H1 (cell line): ENCODE data around the gene NCOA6. TPM values are rescaled to one million over a fixed set of nuclear protein-coding genes. Genes with fewer than 3 reads are reported as not detected.

Source experiments
- CTCF ChIA-PET: fragments of 300-600 bp; sonication (Branson Sonifier 250); formaldehyde crosslinking; loops from one replicate; lab custom pipeline; 2021; ENCODE audit not compliant: partially characterized antibody; lab: Charles Lee
- POLR2A ChIA-PET: fragments of 300-600 bp; sonication (Branson Sonifier 250); formaldehyde crosslinking; loops from one replicate; lab custom pipeline; 2021; ENCODE audit warnings: inconsistent platforms; ENCODE audit not compliant: partially characterized antibody; lab: Charles Lee
- DNase-seq, 2 experiments: peaks; one replicate each; pipeline versions ENCODE4 v3.0.0 to v3.0.0-alpha.2; 2010 to 2022; ENCODE audit warnings: low spot score in 2 of 2, low read depth in 1 of 2, mixed read lengths in 1 of 2
- FAIRE-seq: peaks from 2 replicates; lab custom pipeline; 2011; peaks lifted over from hg19 to GRCh38; lab: Jason Lieb, UNC
- H2AFZ ChIP-seq: 2 replicates; pipeline ENCODE4 v1.8.1; 2012; ENCODE audit warnings: low read length, inconsistent platforms
- H2AK5ac ChIP-seq: 2 replicates; pipeline ENCODE4 v1.6.1; 2013; ENCODE audit warnings: low read depth, low read length
- H2BK120ac ChIP-seq: replicated peaks from 2 replicates; pipeline ENCODE3; 2013; ENCODE audit warnings: low read depth, low read length, inconsistent platforms
- H2BK12ac ChIP-seq: 2 replicates; pipeline ENCODE4 v1.6.1; 2013; ENCODE audit warnings: low read depth, low read length
- H2BK15ac ChIP-seq: 2 replicates; pipeline ENCODE4 v1.6.1; 2013; ENCODE audit warnings: low read length
- H2BK20ac ChIP-seq: 2 replicates; pipeline ENCODE4 v1.6.1; 2013; ENCODE audit warnings: low read length
- H2BK5ac ChIP-seq: 2 replicates; pipeline ENCODE4 v1.6.1; 2013; ENCODE audit warnings: low read depth, low read length
- H3K14ac ChIP-seq: 2 replicates; pipeline ENCODE4 v1.6.1; 2013; ENCODE audit warnings: inconsistent platforms; ENCODE audit not compliant: insufficient read length
- H3K18ac ChIP-seq: 2 replicates; pipeline ENCODE4 v1.6.1; 2013; ENCODE audit warnings: low read length; ENCODE audit errors: extremely low read depth
- H3K23ac ChIP-seq: 2 replicates; pipeline ENCODE4 v1.6.1; 2013; ENCODE audit warnings: inconsistent platforms; ENCODE audit not compliant: insufficient read length
- H3K23me2 ChIP-seq: 2 replicates; pipeline ENCODE4 v1.6.1; 2013; ENCODE audit warnings: low read depth, low read length
- H3K27ac ChIP-seq: 2 replicates; pipeline ENCODE4 v1.6.1; 2011; ENCODE audit warnings: low read depth, low read length, inconsistent platforms
- H3K27me3 ChIP-seq, 4 experiments: replicated peaks in 1 of 4; 1 replicate in 1 of 4; 2 replicates in 3 of 4; pipeline versions ENCODE4 v1.6.1 to v1.8.1; 2011 to 2013; ENCODE audit warnings: low read length in 3 of 4, mild to moderate bottlenecking in 3 of 4, inconsistent platforms in 2 of 4, mixed read lengths in 2 of 4, moderate library complexity in 1 of 4; ENCODE audit not compliant: control insufficient read depth in 3 of 4, insufficient read depth in 3 of 4; ENCODE audit errors: extremely low read depth in 1 of 4
- H3K36me3 ChIP-seq, 4 experiments: 2 replicates each; pipeline versions ENCODE4 v1.6.1 to v1.8.1; 2011 to 2013; ENCODE audit warnings: mild to moderate bottlenecking in 4 of 4, low read length in 3 of 4, moderate library complexity in 2 of 4, control low read depth in 1 of 4, inconsistent platforms in 1 of 4; ENCODE audit not compliant: insufficient read depth in 4 of 4, control insufficient read depth in 2 of 4
- H3K4ac ChIP-seq: replicated peaks from 2 replicates; pipeline ENCODE3; 2013; ENCODE audit warnings: low read length, low read depth, mixed read lengths, inconsistent platforms; ENCODE audit not compliant: insufficient read length
- H3K4me1 ChIP-seq, 4 experiments: replicated peaks in 1 of 4; 1 replicate in 1 of 4; 2 replicates in 3 of 4; pipeline versions ENCODE4 v1.6.1 to v1.8.1; 2011 to 2013; ENCODE audit warnings: low read length in 3 of 4, inconsistent platforms in 2 of 4, mixed read lengths in 1 of 4; ENCODE audit not compliant: insufficient read depth in 4 of 4, control insufficient read depth in 3 of 4
- H3K4me2 ChIP-seq, 2 experiments: 2 replicates each; pipeline versions ENCODE4 v1.6.1 to v1.8.1; 2011 to 2013; ENCODE audit warnings: low read depth in 2 of 2, low read length in 2 of 2, control low read depth in 1 of 2, inconsistent platforms in 1 of 2, mild to moderate bottlenecking in 1 of 2; ENCODE audit not compliant: insufficient read depth in 1 of 2
- H3K4me3 ChIP-seq, 4 experiments: fragments of 200-600, 300-600 bp in 1 of 4; sonication (generic), shearing (Covaris generic), sonication (Bioruptor Twin) in 1 of 4; 2 replicates each; pipeline versions ENCODE4 v1.5.1 to v1.8.1; 2011 to 2016; ENCODE audit warnings: low read length in 4 of 4, low read depth in 3 of 4, control low read depth in 2 of 4, inconsistent platforms in 2 of 4, mild to moderate bottlenecking in 2 of 4, mixed read lengths in 1 of 4, moderate library complexity in 1 of 4; ENCODE audit not compliant: insufficient read depth in 2 of 4; ENCODE audit errors: extremely low read depth in 1 of 4
- H3K56ac ChIP-seq: replicated peaks from 2 replicates; pipeline ENCODE3; 2013; ENCODE audit warnings: low read depth, mild to moderate bottlenecking, mixed read lengths, low read length, inconsistent platforms; ENCODE audit not compliant: insufficient read length
- H3K79me1 ChIP-seq: 2 replicates; pipeline ENCODE4 v1.6.1; 2013; ENCODE audit warnings: low read depth, low read length, control low read depth
- H3K79me2 ChIP-seq, 2 experiments: 2 replicates each; pipeline versions ENCODE4 v1.6.1 to v1.8.1; 2012 to 2013; ENCODE audit warnings: low read length in 2 of 2, mild to moderate bottlenecking in 2 of 2, inconsistent platforms in 1 of 2; ENCODE audit not compliant: insufficient read depth in 2 of 2, control insufficient read depth in 1 of 2
- H3K9ac ChIP-seq, 4 experiments: replicated peaks in 1 of 4; 1 replicate in 1 of 4; 2 replicates in 3 of 4; pipeline versions ENCODE4 v1.6.1 to v1.8.1; 2011 to 2013; ENCODE audit warnings: low read depth in 3 of 4, low read length in 3 of 4, control low read depth in 2 of 4, mild to moderate bottlenecking in 2 of 4, moderate library complexity in 2 of 4, inconsistent platforms in 1 of 4; ENCODE audit errors: extremely low read depth in 1 of 4
- H3K9me3 ChIP-seq, 2 experiments: 2 replicates each; pipeline versions ENCODE4 v1.6.1 to v1.8.1; 2012 to 2013; ENCODE audit warnings: mild to moderate bottlenecking in 2 of 2, moderate library complexity in 2 of 2, control low read depth in 1 of 2, inconsistent platforms in 1 of 2, low read depth in 1 of 2, low read length in 1 of 2, mixed read lengths in 1 of 2; ENCODE audit not compliant: insufficient read depth in 2 of 2
- H4K20me1 ChIP-seq, 2 experiments: replicated peaks in 1 of 2; 2 replicates each; pipeline versions ENCODE3 to v1.8.1; 2011 to 2013; ENCODE audit warnings: inconsistent platforms in 2 of 2, low read length in 2 of 2, mild to moderate bottlenecking in 1 of 2; ENCODE audit not compliant: insufficient read depth in 2 of 2, control insufficient read depth in 1 of 2
- H4K5ac ChIP-seq: 2 replicates; pipeline ENCODE4 v1.6.1; 2013; ENCODE audit warnings: low read length, low read depth, mixed read lengths, inconsistent platforms; ENCODE audit not compliant: insufficient read length
- H4K8ac ChIP-seq: 2 replicates; pipeline ENCODE4 v1.8.0; 2013; ENCODE audit warnings: mild to moderate bottlenecking, moderate library complexity, low read length, inconsistent platforms; ENCODE audit not compliant: insufficient read depth; ENCODE audit errors: extremely low read depth
- H4K91ac ChIP-seq: replicated peaks from 2 replicates; pipeline ENCODE3; 2013; ENCODE audit warnings: low read length, mixed read lengths, inconsistent platforms; ENCODE audit not compliant: insufficient read length
- CEBPB ChIP-seq: IDR thresholded peaks from 2 replicates; pipeline ENCODE4 v1.6.1; 2012; ENCODE audit warnings: low read depth, low read length
- EGR1 ChIP-seq: IDR thresholded peaks from 2 replicates; pipeline ENCODE4 v1.6.1; 2011; ENCODE audit warnings: low read depth, low read length, borderline replicate concordance
- FOSL1 ChIP-seq: IDR thresholded peaks from 2 replicates; pipeline ENCODE4 v1.6.1; 2011; ENCODE audit warnings: mild to moderate bottlenecking, low read depth, low read length, moderate library complexity; ENCODE audit not compliant: insufficient read depth
- HDAC6 ChIP-seq: IDR thresholded peaks from one replicate; pipeline ENCODE4 v1.7.1; 2012; ENCODE audit warnings: low read depth, mild to moderate bottlenecking, inconsistent platforms, low read length, moderate library complexity
- JUND ChIP-seq: IDR thresholded peaks from 2 replicates; pipeline ENCODE4 v1.6.1; 2011; ENCODE audit warnings: mild to moderate bottlenecking, improper control_type of control experiment, low read length
- KDM4A ChIP-seq: IDR thresholded peaks from one replicate; pipeline ENCODE4 v1.7.1; 2012; ENCODE audit warnings: low read depth, mild to moderate bottlenecking, moderate library complexity, low read length, inconsistent platforms; ENCODE audit not compliant: severe bottlenecking
- KDM5A ChIP-seq: fragments of 200-600 bp; IDR thresholded peaks from 2 replicates; pipeline ENCODE4 v1.7.1; 2012; ENCODE audit warnings: mild to moderate bottlenecking, low read length, inconsistent platforms, mixed read lengths
- RNF2 ChIP-seq: fragments of 200-900, 300-1000 bp; sonication (generic); IDR thresholded peaks from 2 replicates; pipeline ENCODE4 v1.7.1; 2016; ENCODE audit warnings: borderline replicate concordance, low read depth, mild to moderate bottlenecking, antibody characterized with exemption, low read length; ENCODE audit not compliant: poor library complexity, severe bottlenecking; ENCODE audit errors: missing control alignments
- SUZ12 ChIP-seq: fragments of 200-600 bp; sonication (generic); IDR thresholded peaks from 2 replicates; pipeline ENCODE4 v1.6.1; 2012; ENCODE audit warnings: mild to moderate bottlenecking, inconsistent platforms, low read length, moderate library complexity, mixed read lengths
- ZNF274 ChIP-seq: IDR thresholded peaks from 2 replicates; pipeline ENCODE4 v1.7.0; 2012; ENCODE audit warnings: low read length, borderline replicate concordance; ENCODE audit errors: extremely low read depth
- WGBS, 2 experiments: shearing (Covaris generic) in 1 of 2; methylation state at CpG; one replicate each; pipeline versions ENCODE4 v1.1.6 to v1.1.7; 2013 to 2015; ENCODE audit warnings: low lambda C conversion rate in 2 of 2, mixed read lengths in 2 of 2, inconsistent platforms in 1 of 2, low coverage in 1 of 2, missing lambda C conversion rate in 1 of 2; ENCODE audit not compliant: insufficient replicate concordance in 2 of 2, insufficient coverage in 1 of 2, insufficient read length in 1 of 2; ENCODE audit errors: extremely low coverage in 1 of 2, missing lambda C conversion rate in 1 of 2; 5-methylcytosine and 5-hydroxymethylcytosine counted together
- polyA plus RNA-seq, 7 experiments: library from polyadenylated mRNA; depleted of rRNA in 3 of 7; stranded (reverse) in 5 of 7; unstranded in 2 of 7; fragments of >200 nt in 5 of 7; fragments of 200-250 nt in 2 of 7; gene quantifications; 1 replicate in 5 of 7; 2 replicates in 1 of 7; 4 replicates in 1 of 7; pipeline versions ENCODE4 v1.2.1 to v1.2.3, GENCODE V29; 2011 to 2013; ENCODE audit warnings: missing spikeins in 2 of 7, mixed read lengths in 2 of 7
- total RNA-seq: library from RNA; stranded (reverse); fragmentation: NEBNext Ultra II Directional; extraction: Animal tissue kit (Norgen Biotek cat#: 25700); gene quantifications from 2 replicates; pipeline ENCODE4 v1.2.1, GENCODE V29; 2021
- TF ChIP-seq, protein P1 (sequence below): IDR thresholded peaks from 2 replicates; pipeline ENCODE4 v1.6.1; 2012; ENCODE audit warnings: inconsistent platforms

Gene NCOA6
- total and polyA plus RNA-seq, 2 of the 8 experiments (the other 6 are each of a cell fraction or from before 2014, with no cell fraction given): 9.0 to 9.5 TPM

DNA sequence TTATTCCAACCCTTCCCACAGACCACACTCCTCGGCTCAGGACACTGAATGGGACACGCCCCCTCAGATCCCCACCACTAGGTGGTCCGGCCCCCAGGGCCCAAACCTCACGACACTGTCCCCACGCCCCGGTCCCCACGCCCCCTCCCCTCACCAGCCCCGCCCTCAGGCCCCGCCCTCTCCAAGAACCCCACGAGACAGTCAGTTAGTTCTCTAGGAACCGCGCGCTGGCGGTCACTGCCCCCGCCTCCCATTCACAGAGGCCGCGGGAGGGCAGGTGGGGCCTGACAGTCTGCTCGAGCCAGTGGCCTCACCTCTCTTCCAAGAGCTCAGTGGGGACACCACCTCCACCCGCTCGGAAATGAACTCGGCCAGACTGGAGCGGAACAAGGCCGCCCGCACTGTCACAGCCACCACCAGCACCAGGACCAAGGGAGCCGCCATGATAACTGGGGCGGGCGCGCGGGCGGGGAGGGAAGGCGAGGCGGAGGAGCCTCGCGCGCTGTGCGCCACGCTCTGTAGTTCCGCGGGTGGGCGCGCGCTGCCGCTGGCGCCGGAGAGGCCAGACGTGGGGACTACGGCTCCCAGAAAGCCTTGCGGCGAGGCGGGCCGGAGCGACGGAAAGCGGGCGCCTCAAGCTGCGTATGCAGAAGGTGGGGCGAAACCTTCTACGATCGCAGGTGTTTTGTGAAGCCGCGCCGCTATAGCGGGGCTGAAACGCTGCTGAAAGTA is 148.6 kb downstream of the NCOA6 start, which contains the start of gene PIGU:
Gene PIGU, minus strand, starts transcription at position 451 of the 732 bp plus-strand sequence. Its CDS starts 7 bp downstream, at position 444.
- peak within 1 kb of the TSS; percentile 67 to 69 for H3K4me2 ChIP-seq
- no peak within 1 kb of the TSS for H3K23ac ChIP-seq
- no peak within 1 kb of the TSS for H2BK15ac ChIP-seq
- no peak within 1 kb of the TSS for H3K4ac ChIP-seq
- H4K5ac ChIP-seq: peak within 1 kb of the TSS; percentile 58
- H3K79me2 ChIP-seq: peaks cover 0 to 19% of the 10 kb centered on the region in 2 experiments; a peak in 2 of 4 replicates
- H3K18ac ChIP-seq: peak within 1 kb of the TSS; percentile 71
- FAIRE-seq: no peak
- H4K91ac ChIP-seq: no peak within 1 kb of the TSS
- no peaks in the 10 kb centered on the region; the same call in 1 of the 2 replicates for H3K23me2 ChIP-seq
- no peak within 1 kb of the TSS for H2BK12ac ChIP-seq
- peak within 1 kb of the TSS; percentile 44; the same call in 1 of the 2 replicates for H2BK5ac ChIP-seq
- H2BK120ac ChIP-seq: no peak within 1 kb of the TSS
- WGBS, 2 experiments: 3% methylated on average over 54 of the region's 64 CpGs; no CpG with 5 or more reads in 1 of the 2 experiments
- H3K27me3 ChIP-seq: no peaks in the 10 kb centered on the region
- H4K20me1 ChIP-seq: no peaks in the 10 kb centered on the region
- H3K79me1 ChIP-seq: no peaks in the 10 kb centered on the region
- H4K8ac ChIP-seq: peak within 1 kb of the TSS; percentile 90
- POLR2A ChIA-PET: interaction anchor here (1.3 to 2.1 kb wide), 3 partner anchors 13 to 313 kb away, joined by 3 to 8 read pairs (median 4); partner anchors contain the start of gene TP53INP2
- peak within 1 kb of the TSS in 3 of 4 experiments; percentile 38 to 77 (median 45); a peak in 6 of 7 replicates for H3K9ac ChIP-seq
- CTCF ChIA-PET: interaction anchor here (1.8 kb wide), 1 partner anchor 31 kb away, joined by 6 read pairs; no protein-coding TSS in a partner anchor
- peak within 1 kb of the TSS; percentile 94 for H2AFZ ChIP-seq
- peak within 1 kb of the TSS; percentile 59 for H3K56ac ChIP-seq
- H2BK20ac ChIP-seq: no peak within 1 kb of the TSS
- no peak within 1 kb of the TSS for H2AK5ac ChIP-seq
- peak within 1 kb of the TSS; percentile 68 to 82 (median 78) for H3K4me3 ChIP-seq
- H3K4me1 ChIP-seq: no peaks in the 10 kb centered on the region
- DNase-seq: peak; percentile 74 to 91
- no peak within 1 kb of the TSS for H3K14ac ChIP-seq
- H3K9me3 ChIP-seq: no peaks in the 10 kb centered on the region
- H3K27ac ChIP-seq: no peak within 1 kb of the TSS
- H3K36me3 ChIP-seq: no peaks in the 10 kb centered on the region
- TF ChIP-seq EGR1 (no peak), KDM4A (peak; percentile 98), SUZ12 (no peak), CEBPB (no peak), KDM5A (no peak), RNF2 (no peak), JUND (no peak), HDAC6 (no peak), FOSL1 (no peak), ZNF274 (no peak)
- TF ChIP-seq, protein P1, sequence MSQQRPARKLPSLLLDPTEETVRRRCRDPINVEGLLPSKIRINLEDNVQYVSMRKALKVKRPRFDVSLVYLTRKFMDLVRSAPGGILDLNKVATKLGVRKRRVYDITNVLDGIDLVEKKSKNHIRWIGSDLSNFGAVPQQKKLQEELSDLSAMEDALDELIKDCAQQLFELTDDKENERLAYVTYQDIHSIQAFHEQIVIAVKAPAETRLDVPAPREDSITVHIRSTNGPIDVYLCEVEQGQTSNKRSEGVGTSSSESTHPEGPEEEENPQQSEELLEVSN: no peak
